ENCODE results near the gene ALDH4A1. TPM values are rescaled to one million over a fixed set of nuclear protein-coding genes. Genes with fewer than 3 reads are reported as not detected.
A peak's percentile ranks its signal among the peaks of the same experiment; 100 is the strongest.

Gene ALDH4A1
- total RNA-seq, 1 donor from 2014 or later: 18.8 TPM

- no peak for DNase-seq (ENCODE audit: low read depth)
- Histone ChIP-seq H3K4me3 (ENCODE audit: low read depth, low read length) (no peak overlapping the region), H3K27me3 (ENCODE audit: control insufficient read depth, insufficient read depth, low read length) (no peaks in the 10 kb centered on the region), H3K36me3 (ENCODE audit: control insufficient read depth, insufficient read depth, low read length) (no peaks in the 10 kb centered on the region)
- no peak for TF ChIP-seq CTCF (IDR thresholded peaks at IDR 0.05; ENCODE audit: insufficient read depth, low read length, poor library complexity, severe bottlenecking)
These were observed 38.1 kb upstream of the ALDH4A1 start for GRCh38 chr1:18940303-18941020.

- DNase-seq (ENCODE audit: low read depth): no peak
- TF ChIP-seq CTCF (IDR thresholded peaks at IDR 0.05; ENCODE audit: insufficient read depth, low read length, poor library complexity, severe bottlenecking): no peak
- H3K36me3 ChIP-seq (ENCODE audit: control insufficient read depth, insufficient read depth, low read length): no peaks in the 10 kb centered on the region
- H3K4me3 ChIP-seq (ENCODE audit: low read depth, low read length): no peak overlapping the region
- no peaks in the 10 kb centered on the region for H3K27me3 ChIP-seq (ENCODE audit: control insufficient read depth, insufficient read depth, low read length)
These were observed 37.3 kb upstream of the ALDH4A1 start for GRCh38 chr1:18939398-18940302.

- TF ChIP-seq CTCF (IDR thresholded peaks at IDR 0.05; ENCODE audit: insufficient read depth, low read length, poor library complexity, severe bottlenecking): no peak
- no peaks in the 10 kb centered on the region for H3K36me3 ChIP-seq (ENCODE audit: control insufficient read depth, insufficient read depth, low read length)
- H3K27me3 ChIP-seq (ENCODE audit: control insufficient read depth, insufficient read depth, low read length): no peaks in the 10 kb centered on the region
- no peak for DNase-seq (ENCODE audit: low read depth)
- no peak overlapping the region for H3K4me3 ChIP-seq (ENCODE audit: low read depth, low read length)
These were observed 36.3 kb upstream of the ALDH4A1 start for GRCh38 chr1:18938707-18939070.

GRCh38 chr1:18938008-18938706 lies 35.8 kb upstream of the ALDH4A1 start:
- no peak overlapping the region for H3K4me3 ChIP-seq (ENCODE audit: low read depth, low read length)
- DNase-seq (ENCODE audit: low read depth): peak; percentile 68
- no peaks in the 10 kb centered on the region for H3K27me3 ChIP-seq (ENCODE audit: control insufficient read depth, insufficient read depth, low read length)
- no peak for TF ChIP-seq CTCF (IDR thresholded peaks at IDR 0.05; ENCODE audit: insufficient read depth, low read length, poor library complexity, severe bottlenecking)
- no peaks in the 10 kb centered on the region for H3K36me3 ChIP-seq (ENCODE audit: control insufficient read depth, insufficient read depth, low read length)

- Histone ChIP-seq H3K36me3 (ENCODE audit: control insufficient read depth, insufficient read depth, low read length) (no peaks in the 10 kb centered on the region), H3K4me3 (ENCODE audit: low read depth, low read length) (no peak overlapping the region), H3K27me3 (ENCODE audit: control insufficient read depth, insufficient read depth, low read length) (no peaks in the 10 kb centered on the region)
- no peak for DNase-seq (ENCODE audit: low read depth)
- no peak for TF ChIP-seq CTCF (IDR thresholded peaks at IDR 0.05; ENCODE audit: insufficient read depth, low read length, poor library complexity, severe bottlenecking)
These were observed 35.2 kb upstream of the ALDH4A1 start for GRCh38 chr1:18937539-18937938.
